Endodermal cell (in vitro differentiated cells): ENCODE data around the gene MPPED2. TPM values are rescaled to one million over a fixed set of nuclear protein-coding genes. Genes with fewer than 3 reads are reported as not detected.

ENCODE experiments used
- DNase-seq: peaks from one replicate; pipeline ENCODE4 v3.0.0-alpha.2; 2017
- H3K27ac ChIP-seq: 2 replicates; pipeline ENCODE4 v1.5.1; 2013; ENCODE audit warnings: mild to moderate bottlenecking, low read depth, low read length, moderate library complexity
- H3K27me3 ChIP-seq: 2 replicates; pipeline ENCODE4 v1.6.1; 2013; ENCODE audit warnings: mild to moderate bottlenecking, low read length, moderate library complexity; ENCODE audit not compliant: insufficient read depth, control insufficient read depth, poor library complexity, severe bottlenecking
- H3K36me3 ChIP-seq: 2 replicates; pipeline ENCODE4 v1.7.0; 2013; ENCODE audit warnings: mild to moderate bottlenecking, low read length, moderate library complexity; ENCODE audit not compliant: control insufficient read depth, insufficient read depth
- H3K4me1 ChIP-seq: one replicate; pipeline ENCODE4 v1.7.0; 2013; ENCODE audit warnings: low read length; ENCODE audit not compliant: control insufficient read depth, insufficient read depth
- H3K4me3 ChIP-seq: 2 replicates; pipeline ENCODE4 v1.5.1; 2013; ENCODE audit warnings: mild to moderate bottlenecking, low read length, moderate library complexity
- H3K9ac ChIP-seq: 2 replicates; pipeline ENCODE4 v1.6.1; 2013; ENCODE audit warnings: mild to moderate bottlenecking, low read length, moderate library complexity; ENCODE audit not compliant: poor library complexity, severe bottlenecking; ENCODE audit errors: extremely low read depth
- H3K9me3 ChIP-seq: 2 replicates; pipeline ENCODE4 v1.6.1; 2013; ENCODE audit warnings: mild to moderate bottlenecking, low read length, moderate library complexity; ENCODE audit not compliant: control insufficient read depth
- H3K27ac Mint-ChIP-seq: 2 replicates; pipeline ENCODE4 v1.8.0; 2020; ENCODE audit warnings: mixed read lengths
- H3K27me3 Mint-ChIP-seq: 2 replicates; pipeline ENCODE4 v1.8.0; 2021; ENCODE audit warnings: mild to moderate bottlenecking, mixed read lengths; ENCODE audit not compliant: insufficient read depth
- H3K36me3 Mint-ChIP-seq: 2 replicates; pipeline ENCODE4 v1.8.0; 2020; ENCODE audit warnings: low read depth, mixed read lengths
- H3K4me1 Mint-ChIP-seq: 2 replicates; pipeline ENCODE4 v1.8.0; 2020; ENCODE audit warnings: mixed read lengths
- H3K4me3 Mint-ChIP-seq: 2 replicates; pipeline ENCODE4 v1.8.0; 2020; ENCODE audit warnings: mild to moderate bottlenecking, moderate library complexity, mixed read lengths
- H3K9me3 Mint-ChIP-seq: 2 replicates; pipeline ENCODE4 v1.8.0; 2020; ENCODE audit warnings: mild to moderate bottlenecking, mixed read lengths
- WGBS, 2 experiments: methylation state at CpG; one replicate each; pipeline versions ENCODE4 v1.1.5 to v1.1.7; 2013; ENCODE audit warnings: missing lambda C conversion rate in 2 of 2, mixed read lengths in 1 of 2; ENCODE audit not compliant: insufficient coverage in 1 of 2, insufficient read length in 1 of 2; 5-methylcytosine and 5-hydroxymethylcytosine counted together
- total RNA-seq, 2 donors: library from RNA; stranded (reverse); fragmentation: NEBNext Ultra II Directional in 1 of 2; extraction: Animal tissue kit (Norgen Biotek cat#: 25700) in 1 of 2; gene quantifications; 2 replicates in 1 of 2; 3 replicates in 1 of 2; pipeline ENCODE4 v1.2.1, GENCODE V29; 2021
- TF ChIP-seq, protein P1 (sequence below): fragments of 200-600 bp; sonication (generic); conservative IDR thresholded peaks from 2 replicates; pipeline ENCODE4 v1.5.0; 2021; ENCODE audit warnings: antibody characterized with exemption, mild to moderate bottlenecking

The MPPED2 gene
- total RNA-seq, 2 donors from 2014 or later: 1.5 to 16.4 TPM

DNA sequence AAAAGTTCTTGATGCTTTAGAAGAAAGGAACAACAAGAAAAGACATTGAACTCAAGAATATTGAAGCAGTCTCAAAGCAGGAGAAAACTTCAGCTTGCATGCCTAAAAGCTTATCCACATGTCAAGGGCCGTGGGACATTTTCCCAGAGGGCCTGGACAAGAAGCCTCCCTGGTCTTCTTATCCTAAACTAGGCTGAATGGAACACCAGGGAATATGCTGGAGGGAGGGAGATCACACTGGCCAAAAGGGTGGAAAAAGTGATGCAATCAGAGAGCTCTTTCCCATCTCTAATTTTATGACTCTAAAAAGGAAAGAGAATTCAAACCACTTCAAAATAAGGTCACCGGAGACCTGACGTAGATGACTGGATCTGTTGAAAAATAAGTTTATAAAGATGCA, 107.2 kb downstream of the MPPED2 start:
- H3K4me3 ChIP-seq: no peak overlapping the region
- Mint-ChIP-seq H3K36me3 (peaks cover 2% of the 10 kb centered on the region), H3K27me3 (no peaks in the 10 kb centered on the region), H3K9me3 (no peaks in the 10 kb centered on the region), H3K27ac (peak overlapping the region; percentile 65), H3K4me1 (peaks cover 41% of the 10 kb centered on the region), H3K4me3 (no peak overlapping the region)
- no peaks in the 10 kb centered on the region for H3K27me3 ChIP-seq
- peak overlapping the region; percentile 14 for H3K27ac ChIP-seq
- TF ChIP-seq, protein P1, sequence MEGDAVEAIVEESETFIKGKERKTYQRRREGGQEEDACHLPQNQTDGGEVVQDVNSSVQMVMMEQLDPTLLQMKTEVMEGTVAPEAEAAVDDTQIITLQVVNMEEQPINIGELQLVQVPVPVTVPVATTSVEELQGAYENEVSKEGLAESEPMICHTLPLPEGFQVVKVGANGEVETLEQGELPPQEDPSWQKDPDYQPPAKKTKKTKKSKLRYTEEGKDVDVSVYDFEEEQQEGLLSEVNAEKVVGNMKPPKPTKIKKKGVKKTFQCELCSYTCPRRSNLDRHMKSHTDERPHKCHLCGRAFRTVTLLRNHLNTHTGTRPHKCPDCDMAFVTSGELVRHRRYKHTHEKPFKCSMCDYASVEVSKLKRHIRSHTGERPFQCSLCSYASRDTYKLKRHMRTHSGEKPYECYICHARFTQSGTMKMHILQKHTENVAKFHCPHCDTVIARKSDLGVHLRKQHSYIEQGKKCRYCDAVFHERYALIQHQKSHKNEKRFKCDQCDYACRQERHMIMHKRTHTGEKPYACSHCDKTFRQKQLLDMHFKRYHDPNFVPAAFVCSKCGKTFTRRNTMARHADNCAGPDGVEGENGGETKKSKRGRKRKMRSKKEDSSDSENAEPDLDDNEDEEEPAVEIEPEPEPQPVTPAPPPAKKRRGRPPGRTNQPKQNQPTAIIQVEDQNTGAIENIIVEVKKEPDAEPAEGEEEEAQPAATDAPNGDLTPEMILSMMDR: no peak
- no peaks in the 10 kb centered on the region for H3K36me3 ChIP-seq
- WGBS, 2 experiments: 40 to 93% methylated on average over 1 of the region's 3 CpGs
- peaks cover 23% of the 10 kb centered on the region for H3K4me1 ChIP-seq
- no peak for DNase-seq
- H3K9ac ChIP-seq: no peak overlapping the region
- no peaks in the 10 kb centered on the region for H3K9me3 ChIP-seq

DNA sequence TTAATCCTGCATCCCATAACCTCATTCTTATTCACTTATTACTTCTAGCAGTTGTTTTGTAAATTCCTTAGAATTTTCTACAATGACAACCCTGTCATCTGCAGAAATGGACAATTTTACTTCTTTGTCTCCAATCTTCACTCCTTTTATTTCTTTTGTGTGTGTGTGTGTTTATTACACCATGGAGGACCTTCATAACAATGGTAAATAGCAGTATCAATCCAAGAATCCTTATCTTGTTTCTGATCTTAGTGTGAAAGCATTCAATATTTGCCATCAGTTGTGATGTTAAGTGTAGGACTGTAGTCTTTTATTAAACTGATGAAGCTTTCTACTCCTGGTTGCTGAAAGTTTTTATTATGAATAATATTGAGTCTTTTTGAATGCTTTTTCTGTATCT, 109.1 kb downstream of the MPPED2 start:
- no peak overlapping the region for H3K27ac ChIP-seq

DNA sequence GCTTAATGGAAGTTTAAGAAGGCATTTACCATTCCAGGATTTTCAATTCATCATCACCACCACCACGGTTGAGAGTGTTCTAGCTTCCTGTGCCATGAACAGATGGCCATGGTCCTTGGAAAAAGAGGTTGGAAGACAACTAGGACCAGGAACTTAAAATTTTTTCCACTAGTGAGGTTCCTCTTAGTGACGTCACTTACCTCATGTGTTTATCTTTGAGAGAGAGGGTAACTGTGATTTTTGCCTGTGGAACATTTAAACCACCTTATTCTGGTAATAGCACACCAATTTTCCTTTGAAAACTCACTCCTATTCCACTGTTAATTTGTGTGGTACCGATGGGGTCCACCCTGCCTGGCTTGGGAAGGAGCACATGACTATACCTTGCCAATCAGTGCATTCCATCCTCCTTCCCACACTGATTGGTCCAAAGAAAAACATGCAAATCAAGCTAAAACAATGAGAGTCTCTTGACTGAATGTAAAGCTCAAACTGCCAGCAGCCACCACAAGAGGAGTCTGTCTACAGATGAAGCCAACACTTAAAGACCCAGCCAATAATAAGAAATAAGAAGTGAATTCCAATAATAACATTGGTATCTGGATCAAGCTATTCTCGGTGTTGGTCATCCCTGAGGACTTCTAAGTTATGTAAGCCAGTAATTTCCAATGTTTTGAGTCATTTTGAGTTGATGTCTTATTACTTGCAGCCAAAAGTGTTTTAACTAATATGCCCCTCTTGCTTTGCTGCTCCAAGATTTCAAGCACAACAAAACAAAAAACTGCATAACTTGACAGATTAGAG, 111.8 kb downstream of the MPPED2 start:
- peaks cover 11% of the 10 kb centered on the region for H3K4me1 Mint-ChIP-seq
- no peak overlapping the region for H3K27ac Mint-ChIP-seq
- H3K9me3 Mint-ChIP-seq: no peaks in the 10 kb centered on the region
- H3K36me3 Mint-ChIP-seq: peaks cover 2% of the 10 kb centered on the region
- TF ChIP-seq, protein P1: no peak
- Histone ChIP-seq H3K27me3 (no peaks in the 10 kb centered on the region), H3K4me3 (no peak overlapping the region), H3K9ac (no peak overlapping the region), H3K36me3 (no peaks in the 10 kb centered on the region), H3K27ac (no peak overlapping the region), H3K4me1 (peaks cover 6% of the 10 kb centered on the region), H3K9me3 (no peaks in the 10 kb centered on the region)
- no peak overlapping the region for H3K4me3 Mint-ChIP-seq
- 98 to 100% methylated on average over 2 to 4 of the region's 4 CpGs for WGBS, 2 experiments
- H3K27me3 Mint-ChIP-seq: no peaks in the 10 kb centered on the region
- DNase-seq: no peak

More for the DNA sequence above, 109.1 kb downstream of the MPPED2 start:
- H3K27ac Mint-ChIP-seq: no peak overlapping the region
- no peaks in the 10 kb centered on the region for H3K36me3 ChIP-seq
- no peaks in the 10 kb centered on the region for H3K9me3 Mint-ChIP-seq
- H3K27me3 ChIP-seq: no peaks in the 10 kb centered on the region
- H3K4me3 Mint-ChIP-seq: no peak overlapping the region
- H3K36me3 Mint-ChIP-seq: peaks cover 2% of the 10 kb centered on the region
- H3K4me1 Mint-ChIP-seq: peaks cover 36% of the 10 kb centered on the region
- no peaks in the 10 kb centered on the region for H3K27me3 Mint-ChIP-seq
- no peak overlapping the region for H3K9ac ChIP-seq
- peaks cover 23% of the 10 kb centered on the region for H3K4me1 ChIP-seq
- H3K9me3 ChIP-seq: no peaks in the 10 kb centered on the region
- no peak overlapping the region for H3K4me3 ChIP-seq
- TF ChIP-seq, protein P1: no peak
- no peak for DNase-seq
